Lower leg skin (tissue), 3 donors: ENCODE results near the gene TSSK6.

Experiments used
- POLR2A ChIP-seq, 2 donors: fragments of 450-650 bp; IDR thresholded peaks; one replicate each; pipeline ENCODE4 v1.6.1; 2016 to 2017; ENCODE audit warnings: antibody characterized with exemption in 2 of 2, mild to moderate bottlenecking in 1 of 2, moderate library complexity in 1 of 2
- TF ChIP-seq, protein P1 (sequence below), 3 donors: fragments of 450-650 bp; IDR thresholded peaks; one replicate each; pipeline ENCODE4 v1.5.1; 2016; ENCODE audit warnings: antibody characterized with exemption in 3 of 3, mild to moderate bottlenecking in 3 of 3, moderate library complexity in 2 of 3

DNA sequence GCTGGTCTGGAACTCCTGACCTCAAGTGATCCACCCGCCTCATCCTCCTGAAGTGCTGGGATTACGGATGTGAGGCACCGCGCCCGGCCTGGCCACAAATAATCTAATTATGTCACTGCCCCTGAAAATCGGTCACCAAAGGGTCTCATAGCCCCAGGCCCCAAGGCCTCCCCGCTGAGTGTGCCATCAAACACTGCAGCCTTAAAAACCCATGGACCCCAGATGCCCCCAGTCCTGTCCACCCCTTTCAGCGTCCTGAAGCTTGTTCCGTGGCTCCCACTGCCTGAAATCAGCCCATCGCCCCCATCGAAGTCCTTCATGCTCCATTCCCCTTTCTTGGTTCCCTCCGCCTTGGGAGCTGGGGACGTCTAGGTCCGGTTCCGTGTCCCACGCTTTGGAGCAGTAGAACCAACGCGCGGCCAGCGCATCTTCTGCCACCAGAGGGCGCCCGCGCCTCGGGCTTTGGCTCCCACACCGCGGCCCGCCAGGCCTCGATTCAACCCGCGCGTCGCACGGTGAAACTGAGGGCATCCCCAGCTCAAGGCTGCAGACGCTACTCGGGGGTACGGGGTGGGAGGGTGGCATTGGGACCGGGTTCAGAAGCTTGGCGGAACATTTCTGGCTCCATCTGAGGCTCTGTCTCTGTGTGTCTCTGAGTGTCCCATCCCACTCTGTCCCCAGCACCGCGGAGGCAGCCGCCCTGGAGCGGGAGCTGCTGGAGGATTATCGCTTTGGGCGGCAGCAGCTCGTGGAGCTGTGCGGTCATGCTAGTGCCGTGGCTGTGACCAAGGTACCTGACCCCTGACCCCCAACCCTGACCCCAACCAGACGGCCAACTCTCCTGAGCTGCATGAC, 16.8 kb upstream of the TSSK6 start:
- TF ChIP-seq, protein P1, sequence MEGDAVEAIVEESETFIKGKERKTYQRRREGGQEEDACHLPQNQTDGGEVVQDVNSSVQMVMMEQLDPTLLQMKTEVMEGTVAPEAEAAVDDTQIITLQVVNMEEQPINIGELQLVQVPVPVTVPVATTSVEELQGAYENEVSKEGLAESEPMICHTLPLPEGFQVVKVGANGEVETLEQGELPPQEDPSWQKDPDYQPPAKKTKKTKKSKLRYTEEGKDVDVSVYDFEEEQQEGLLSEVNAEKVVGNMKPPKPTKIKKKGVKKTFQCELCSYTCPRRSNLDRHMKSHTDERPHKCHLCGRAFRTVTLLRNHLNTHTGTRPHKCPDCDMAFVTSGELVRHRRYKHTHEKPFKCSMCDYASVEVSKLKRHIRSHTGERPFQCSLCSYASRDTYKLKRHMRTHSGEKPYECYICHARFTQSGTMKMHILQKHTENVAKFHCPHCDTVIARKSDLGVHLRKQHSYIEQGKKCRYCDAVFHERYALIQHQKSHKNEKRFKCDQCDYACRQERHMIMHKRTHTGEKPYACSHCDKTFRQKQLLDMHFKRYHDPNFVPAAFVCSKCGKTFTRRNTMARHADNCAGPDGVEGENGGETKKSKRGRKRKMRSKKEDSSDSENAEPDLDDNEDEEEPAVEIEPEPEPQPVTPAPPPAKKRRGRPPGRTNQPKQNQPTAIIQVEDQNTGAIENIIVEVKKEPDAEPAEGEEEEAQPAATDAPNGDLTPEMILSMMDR (IDR thresholded peaks at IDR 0.05), result peak in 1 of 3 donors; percentile 71
- no peak for TF ChIP-seq POLR2A (IDR thresholded peaks at IDR 0.05)
